ENCODE data around the gene MGA. TPM values are rescaled to one million over a fixed set of nuclear protein-coding genes. Genes with fewer than 3 reads are reported as not detected.
A peak's percentile ranks its signal among the peaks of the same experiment; 100 is the strongest.

Gene MGA
- total RNA-seq, 1 donor from 2014 or later = 32.6 TPM

- Histone ChIP-seq H2AFZ (ENCODE audit: low read depth, low read length) (no peak overlapping the region), H3K27ac (ENCODE audit: low read depth, low read length) (no peak overlapping the region), H4K20me1 (ENCODE audit: insufficient read depth, low read length) (peaks cover 19% of the 10 kb centered on the region), H3K36me3 (ENCODE audit: insufficient read depth, low read length) (no peaks in the 10 kb centered on the region), H3K9ac (ENCODE audit: low read length) (no peak overlapping the region), H3K4me1 (ENCODE audit: insufficient read depth, low read length) (no peaks in the 10 kb centered on the region), H3K4me2 (ENCODE audit: low read length) (no peak overlapping the region), H3K4me3 (ENCODE audit: insufficient read depth, low read depth, low read length) (no peak overlapping the region), H3K27me3 (ENCODE audit: insufficient read depth, low read length) (no peaks in the 10 kb centered on the region), H3K79me2 (ENCODE audit: insufficient read depth, low read length) (peaks cover 9% of the 10 kb centered on the region), H3K9me3 (ENCODE audit: insufficient read depth, low read depth, low read length) (no peaks in the 10 kb centered on the region)
- Mint-ChIP-seq H3K4me1 (ENCODE audit: low read depth, unreplicated experiment) (peaks cover 5% of the 10 kb centered on the region), H3K4me3 (ENCODE audit: unreplicated experiment) (no peak overlapping the region), H3K36me3 (ENCODE audit: low read depth, unreplicated experiment) (no peaks in the 10 kb centered on the region), H3K9me3 (ENCODE audit: unreplicated experiment) (no peaks in the 10 kb centered on the region), H3K27me3 (ENCODE audit: low read depth, unreplicated experiment) (no peaks in the 10 kb centered on the region), H3K27ac (ENCODE audit: unreplicated experiment) (no peak overlapping the region)
- FAIRE-seq (no peak), DNase-seq (ENCODE audit: low read depth) (no peak)
- TF ChIP-seq CTCF (IDR thresholded peaks at IDR 0.05; ENCODE audit: insufficient read depth, low read depth, low read length) (no peak), EZH2 (IDR thresholded peaks at IDR 0.05; ENCODE audit: insufficient read depth, low read length) (no peak)
These were observed 26.6 kb upstream of the MGA start for GRCh38 chr15:41633609-41634008.

- Mint-ChIP-seq H3K27me3 (ENCODE audit: low read depth, unreplicated experiment) (no peaks in the 10 kb centered on the region), H3K9me3 (ENCODE audit: unreplicated experiment) (no peaks in the 10 kb centered on the region), H3K27ac (ENCODE audit: unreplicated experiment) (peak overlapping the region; percentile 37), H3K4me1 (ENCODE audit: low read depth, unreplicated experiment) (peaks cover 5% of the 10 kb centered on the region), H3K36me3 (ENCODE audit: low read depth, unreplicated experiment) (no peaks in the 10 kb centered on the region), H3K4me3 (ENCODE audit: unreplicated experiment) (no peak overlapping the region)
- Histone ChIP-seq H3K4me1 (ENCODE audit: insufficient read depth, low read length) (no peaks in the 10 kb centered on the region), H3K36me3 (ENCODE audit: insufficient read depth, low read length) (no peaks in the 10 kb centered on the region), H3K9ac (ENCODE audit: low read length) (no peak overlapping the region), H3K4me3 (ENCODE audit: insufficient read depth, low read depth, low read length) (no peak overlapping the region), H2AFZ (ENCODE audit: low read depth, low read length) (no peak overlapping the region), H4K20me1 (ENCODE audit: insufficient read depth, low read length) (peaks cover 19% of the 10 kb centered on the region), H3K79me2 (ENCODE audit: insufficient read depth, low read length) (peaks cover 9% of the 10 kb centered on the region), H3K9me3 (ENCODE audit: insufficient read depth, low read depth, low read length) (no peaks in the 10 kb centered on the region), H3K4me2 (ENCODE audit: low read length) (no peak overlapping the region), H3K27ac (ENCODE audit: low read depth, low read length) (no peak overlapping the region), H3K27me3 (ENCODE audit: insufficient read depth, low read length) (no peaks in the 10 kb centered on the region)
- TF ChIP-seq CTCF (IDR thresholded peaks at IDR 0.05; ENCODE audit: insufficient read depth, low read depth, low read length) (no peak), EZH2 (IDR thresholded peaks at IDR 0.05; ENCODE audit: insufficient read depth, low read length) (no peak)
- no peak for DNase-seq (ENCODE audit: low read depth)
- FAIRE-seq = no peak
These were observed 26.1 kb upstream of the MGA start for GRCh38 chr15:41634072-41634626.

GRCh38 chr15:41637086-41637485 lies 23.1 kb upstream of the MGA start:
- Mint-ChIP-seq H3K4me3 (ENCODE audit: unreplicated experiment) (no peak overlapping the region), H3K27me3 (ENCODE audit: low read depth, unreplicated experiment) (no peaks in the 10 kb centered on the region), H3K36me3 (ENCODE audit: low read depth, unreplicated experiment) (no peaks in the 10 kb centered on the region), H3K4me1 (ENCODE audit: low read depth, unreplicated experiment) (peaks cover 5% of the 10 kb centered on the region), H3K9me3 (ENCODE audit: unreplicated experiment) (no peaks in the 10 kb centered on the region), H3K27ac (ENCODE audit: unreplicated experiment) (no peak overlapping the region)
- Histone ChIP-seq H3K4me1 (ENCODE audit: insufficient read depth, low read length) (no peaks in the 10 kb centered on the region), H3K27me3 (ENCODE audit: insufficient read depth, low read length) (no peaks in the 10 kb centered on the region), H3K36me3 (ENCODE audit: insufficient read depth, low read length) (no peaks in the 10 kb centered on the region), H3K9ac (ENCODE audit: low read length) (no peak overlapping the region), H4K20me1 (ENCODE audit: insufficient read depth, low read length) (peaks cover 19% of the 10 kb centered on the region), H3K4me3 (ENCODE audit: insufficient read depth, low read depth, low read length) (no peak overlapping the region), H3K79me2 (ENCODE audit: insufficient read depth, low read length) (peaks cover 9% of the 10 kb centered on the region), H3K9me3 (ENCODE audit: insufficient read depth, low read depth, low read length) (no peaks in the 10 kb centered on the region), H2AFZ (ENCODE audit: low read depth, low read length) (no peak overlapping the region), H3K27ac (ENCODE audit: low read depth, low read length) (no peak overlapping the region), H3K4me2 (ENCODE audit: low read length) (no peak overlapping the region)
- TF ChIP-seq CTCF (IDR thresholded peaks at IDR 0.05; ENCODE audit: insufficient read depth, low read depth, low read length) (no peak), EZH2 (IDR thresholded peaks at IDR 0.05; ENCODE audit: insufficient read depth, low read length) (no peak)
- FAIRE-seq = no peak
- no peak for DNase-seq (ENCODE audit: low read depth)

Measured in astrocyte (in vitro differentiated cells and primary cell).